ENCODE data around the gene SUGP1.

Gene SUGP1

DNA sequence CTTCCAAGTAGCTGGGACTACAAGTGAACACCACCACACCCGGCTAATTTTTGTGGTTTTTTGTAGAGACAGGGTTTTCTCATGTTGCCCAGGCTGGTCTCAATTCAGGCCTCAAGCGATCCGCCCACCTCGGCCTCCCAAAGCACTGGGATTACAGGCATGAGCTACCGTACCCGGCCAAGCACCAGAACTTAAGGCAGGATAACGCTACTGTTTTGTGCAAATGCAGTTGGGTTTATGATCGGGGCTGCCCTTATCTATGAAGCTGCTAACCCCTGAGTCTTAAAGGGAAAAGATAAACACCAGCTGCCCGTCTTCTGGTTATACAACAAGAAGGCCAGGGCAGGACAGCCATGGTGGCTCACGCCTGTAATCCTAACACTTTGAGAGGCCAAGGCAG is 34.6 kb downstream of the SUGP1 start:
- Histone ChIP-seq H3K36me3 (ENCODE audit: control insufficient read depth, insufficient read depth, low read length) (peaks cover 1% of the 10 kb centered on the region), H3K79me2 (ENCODE audit: control insufficient read depth, insufficient read depth, low read length) (no peaks in the 10 kb centered on the region), H3K4ac (ENCODE audit: low read depth, low read length) (no peak overlapping the region), H3K27ac (ENCODE audit: low read depth, low read length) (no peak overlapping the region), H3K18ac (ENCODE audit: low read length) (no peak overlapping the region), H4K5ac (ENCODE audit: low read length) (no peak overlapping the region), H4K8ac (ENCODE audit: low read depth, low read length) (no peak overlapping the region), H2BK120ac (ENCODE audit: low read depth, low read length) (no peak overlapping the region), H3K4me3 (ENCODE audit: low read length) (no peak overlapping the region), H3K4me2 (ENCODE audit: low read length) (no peak overlapping the region), H2BK5ac (ENCODE audit: low read length) (no peak overlapping the region), H3K4me1 (ENCODE audit: control insufficient read depth, low read depth, low read length) (no peaks in the 10 kb centered on the region), H2BK15ac (replicated peaks; ENCODE audit: low read depth) (no peak overlapping the region), H3K56ac (ENCODE audit: low read length) (no peak overlapping the region), H3K79me1 (ENCODE audit: low read length) (no peaks in the 10 kb centered on the region), H2AK5ac (ENCODE audit: low read length) (no peak overlapping the region), H3K27me3 (ENCODE audit: insufficient read depth, low read length, poor library complexity) (no peaks in the 10 kb centered on the region), H3K9ac (ENCODE audit: low read length) (no peak overlapping the region), H3K23ac (ENCODE audit: low read length) (no peak overlapping the region)
- WGBS (ENCODE audit: extremely low coverage, insufficient coverage, low lambda C conversion rate): no CpG with 5 or more reads among the region's 10 CpGs
- no peak for DNase-seq

DNA sequence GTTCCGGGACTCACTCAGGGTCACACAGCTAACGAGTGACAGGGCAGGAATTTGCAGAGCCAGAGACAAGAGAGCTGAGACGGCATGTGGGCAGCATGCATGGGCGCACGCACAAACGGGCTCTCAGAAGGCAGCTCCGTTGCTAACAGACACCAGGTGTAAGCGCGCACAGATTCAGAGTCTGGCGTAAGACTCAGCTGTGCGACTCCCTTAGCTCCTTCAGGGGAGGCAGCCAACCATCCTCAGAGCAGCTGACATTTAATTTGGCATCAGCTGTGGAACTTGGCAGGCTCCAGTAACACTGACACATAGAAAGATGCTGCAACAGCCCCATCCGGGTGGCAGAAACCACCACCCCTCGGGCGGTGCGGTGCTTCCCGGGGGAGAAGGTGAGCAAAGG is 39.7 kb downstream of the SUGP1 start:
- no peak overlapping the region for H3K56ac ChIP-seq (ENCODE audit: low read length)
- no CpG with 5 or more reads among the region's 16 CpGs for WGBS (ENCODE audit: extremely low coverage, insufficient coverage, low lambda C conversion rate)
- DNase-seq: no peak
- no peak overlapping the region for H2BK15ac ChIP-seq (replicated peaks; ENCODE audit: low read depth)
- H3K18ac ChIP-seq (ENCODE audit: low read length): no peak overlapping the region
- H3K4me3 ChIP-seq (ENCODE audit: low read length): no peak overlapping the region
- no peaks in the 10 kb centered on the region for H3K79me1 ChIP-seq (ENCODE audit: low read length)
- H3K27me3 ChIP-seq (ENCODE audit: insufficient read depth, low read length, poor library complexity): no peaks in the 10 kb centered on the region
- no peaks in the 10 kb centered on the region for H3K79me2 ChIP-seq (ENCODE audit: control insufficient read depth, insufficient read depth, low read length)
- no peak overlapping the region for H4K5ac ChIP-seq (ENCODE audit: low read length)
- no peak overlapping the region for H2BK120ac ChIP-seq (ENCODE audit: low read depth, low read length)
- no peak overlapping the region for H3K4ac ChIP-seq (ENCODE audit: low read depth, low read length)
- no peak overlapping the region for H4K8ac ChIP-seq (ENCODE audit: low read depth, low read length)
- H3K23ac ChIP-seq (ENCODE audit: low read length): no peak overlapping the region
- no peak overlapping the region for H3K9ac ChIP-seq (ENCODE audit: low read length)
- H3K36me3 ChIP-seq (ENCODE audit: control insufficient read depth, insufficient read depth, low read length): peaks cover 5% of the 10 kb centered on the region
- no peak overlapping the region for H2AK5ac ChIP-seq (ENCODE audit: low read length)
- no peak overlapping the region for H3K27ac ChIP-seq (ENCODE audit: low read depth, low read length)
- no peak overlapping the region for H2BK5ac ChIP-seq (ENCODE audit: low read length)
- H3K4me1 ChIP-seq (ENCODE audit: control insufficient read depth, low read depth, low read length): no peaks in the 10 kb centered on the region
- no peak overlapping the region for H3K4me2 ChIP-seq (ENCODE audit: low read length)

DNA sequence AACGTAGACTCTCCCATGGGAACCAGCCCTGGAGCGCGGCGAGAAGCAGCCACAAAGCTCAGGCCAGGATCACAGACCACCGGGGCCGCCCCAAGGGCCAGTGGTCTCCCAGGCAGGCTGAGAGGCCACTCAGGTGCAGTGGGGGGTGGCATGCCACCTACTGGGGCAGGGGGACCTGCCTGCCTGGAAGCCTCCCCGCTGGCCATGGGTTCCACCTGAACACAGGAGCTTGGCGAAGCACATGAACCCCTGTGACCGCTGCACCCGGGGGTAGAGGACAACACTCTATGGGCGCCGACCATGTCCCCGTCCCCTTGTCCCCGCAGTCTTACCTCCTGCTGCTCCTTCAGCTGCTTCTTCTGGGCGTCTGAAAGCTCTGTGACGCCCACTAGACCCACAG is 40.5 kb downstream of the SUGP1 start:
- Histone ChIP-seq H2BK120ac (ENCODE audit: low read depth, low read length) (no peak overlapping the region), H2BK5ac (ENCODE audit: low read length) (no peak overlapping the region), H2BK15ac (replicated peaks; ENCODE audit: low read depth) (no peak overlapping the region), H3K4me1 (ENCODE audit: control insufficient read depth, low read depth, low read length) (no peaks in the 10 kb centered on the region), H3K9ac (ENCODE audit: low read length) (no peak overlapping the region), H2AK5ac (ENCODE audit: low read length) (no peak overlapping the region), H3K4me2 (ENCODE audit: low read length) (no peak overlapping the region), H3K4ac (ENCODE audit: low read depth, low read length) (no peak overlapping the region), H3K27me3 (ENCODE audit: insufficient read depth, low read length, poor library complexity) (no peaks in the 10 kb centered on the region), H3K27ac (ENCODE audit: low read depth, low read length) (no peak overlapping the region), H3K79me1 (ENCODE audit: low read length) (no peaks in the 10 kb centered on the region), H4K5ac (ENCODE audit: low read length) (no peak overlapping the region), H3K56ac (ENCODE audit: low read length) (no peak overlapping the region), H3K79me2 (ENCODE audit: control insufficient read depth, insufficient read depth, low read length) (no peaks in the 10 kb centered on the region), H3K4me3 (ENCODE audit: low read length) (no peak overlapping the region), H4K8ac (ENCODE audit: low read depth, low read length) (no peak overlapping the region), H3K18ac (ENCODE audit: low read length) (no peak overlapping the region), H3K23ac (ENCODE audit: low read length) (no peak overlapping the region), H3K36me3 (ENCODE audit: control insufficient read depth, insufficient read depth, low read length) (peaks cover 5% of the 10 kb centered on the region)
- no CpG with 5 or more reads among the region's 16 CpGs for WGBS (ENCODE audit: extremely low coverage, insufficient coverage, low lambda C conversion rate)
- DNase-seq: no peak

DNA sequence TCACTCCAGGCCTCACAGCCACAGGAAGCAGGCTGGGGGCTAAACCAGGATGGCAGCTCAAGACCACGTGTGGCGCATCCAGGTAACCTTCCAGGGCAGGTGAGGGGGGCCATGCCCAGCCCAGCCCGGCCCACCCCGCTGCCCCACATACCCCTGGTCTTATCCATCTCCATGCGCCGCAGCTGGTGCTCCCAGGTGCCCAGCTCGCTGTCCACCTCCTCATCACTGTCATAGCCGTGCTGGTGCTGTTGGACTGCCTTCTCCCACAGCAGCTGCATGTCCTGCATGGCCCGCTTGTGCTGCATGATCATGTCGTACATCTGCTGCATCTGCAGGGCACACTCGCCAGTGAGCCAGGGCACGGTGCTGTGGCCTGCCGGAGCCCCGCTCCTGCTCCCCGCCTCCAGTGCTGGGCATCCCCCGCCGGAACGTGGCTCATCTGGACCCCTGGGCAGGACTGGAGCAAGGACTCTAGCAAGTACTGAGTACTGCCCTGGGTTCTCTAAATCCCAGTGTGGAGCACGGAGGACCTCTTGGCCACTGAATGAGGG is 41.2 kb downstream of the SUGP1 start:
- H3K27me3 ChIP-seq (ENCODE audit: insufficient read depth, low read length, poor library complexity): no peaks in the 10 kb centered on the region
- no peak overlapping the region for H2BK15ac ChIP-seq (replicated peaks; ENCODE audit: low read depth)
- no peak overlapping the region for H2BK5ac ChIP-seq (ENCODE audit: low read length)
- H3K4me3 ChIP-seq (ENCODE audit: low read length): no peak overlapping the region
- no peak overlapping the region for H3K56ac ChIP-seq (ENCODE audit: low read length)
- H3K79me1 ChIP-seq (ENCODE audit: low read length): no peaks in the 10 kb centered on the region
- no peak overlapping the region for H2BK120ac ChIP-seq (ENCODE audit: low read depth, low read length)
- WGBS (ENCODE audit: extremely low coverage, insufficient coverage, low lambda C conversion rate): no CpG with 5 or more reads among the region's 19 CpGs
- no peak overlapping the region for H4K5ac ChIP-seq (ENCODE audit: low read length)
- H4K8ac ChIP-seq (ENCODE audit: low read depth, low read length): no peak overlapping the region
- no peak overlapping the region for H3K4me2 ChIP-seq (ENCODE audit: low read length)
- no peaks in the 10 kb centered on the region for H3K4me1 ChIP-seq (ENCODE audit: control insufficient read depth, low read depth, low read length)
- peaks cover 5% of the 10 kb centered on the region for H3K36me3 ChIP-seq (ENCODE audit: control insufficient read depth, insufficient read depth, low read length)
- no peak overlapping the region for H2AK5ac ChIP-seq (ENCODE audit: low read length)
- H3K9ac ChIP-seq (ENCODE audit: low read length): no peak overlapping the region
- no peak overlapping the region for H3K18ac ChIP-seq (ENCODE audit: low read length)
- no peak for DNase-seq
- H3K27ac ChIP-seq (ENCODE audit: low read depth, low read length): no peak overlapping the region
- no peak overlapping the region for H3K4ac ChIP-seq (ENCODE audit: low read depth, low read length)
- no peak overlapping the region for H3K23ac ChIP-seq (ENCODE audit: low read length)
- H3K79me2 ChIP-seq (ENCODE audit: control insufficient read depth, insufficient read depth, low read length): no peaks in the 10 kb centered on the region

DNA sequence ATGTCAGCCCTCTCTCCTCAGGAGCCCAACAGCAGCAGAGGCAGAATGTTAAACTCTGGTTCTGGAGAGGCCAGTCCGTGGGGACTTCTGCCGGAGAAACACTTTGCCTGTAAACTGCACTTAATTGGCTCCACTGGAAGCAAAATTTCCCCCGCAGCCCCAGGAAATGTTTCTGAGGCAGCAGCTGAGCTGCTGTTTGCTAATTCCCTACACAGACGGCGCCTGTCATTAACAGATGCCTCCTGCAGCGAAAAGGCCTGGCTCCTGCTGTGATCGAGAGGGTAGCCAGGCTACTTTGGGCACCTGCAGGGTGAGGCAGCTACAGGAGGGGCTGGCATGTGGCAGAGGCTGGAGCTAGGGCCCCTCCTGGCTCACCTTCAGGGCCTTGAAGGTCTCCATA is 42.0 kb downstream of the SUGP1 start:
- H3K36me3 ChIP-seq (ENCODE audit: control insufficient read depth, insufficient read depth, low read length): peaks cover 5% of the 10 kb centered on the region
- no peak overlapping the region for H4K8ac ChIP-seq (ENCODE audit: low read depth, low read length)
- no peak overlapping the region for H4K5ac ChIP-seq (ENCODE audit: low read length)
- H3K4me2 ChIP-seq (ENCODE audit: low read length): no peak overlapping the region
- no peak overlapping the region for H2BK120ac ChIP-seq (ENCODE audit: low read depth, low read length)
- H3K9ac ChIP-seq (ENCODE audit: low read length): no peak overlapping the region
- H2BK15ac ChIP-seq (replicated peaks; ENCODE audit: low read depth): no peak overlapping the region
- H3K4me1 ChIP-seq (ENCODE audit: control insufficient read depth, low read depth, low read length): no peaks in the 10 kb centered on the region
- no peak overlapping the region for H3K27ac ChIP-seq (ENCODE audit: low read depth, low read length)
- no peaks in the 10 kb centered on the region for H3K79me1 ChIP-seq (ENCODE audit: low read length)
- no peak overlapping the region for H3K4ac ChIP-seq (ENCODE audit: low read depth, low read length)
- no peak overlapping the region for H3K4me3 ChIP-seq (ENCODE audit: low read length)
- no peaks in the 10 kb centered on the region for H3K27me3 ChIP-seq (ENCODE audit: insufficient read depth, low read length, poor library complexity)
- H3K23ac ChIP-seq (ENCODE audit: low read length): no peak overlapping the region
- WGBS (ENCODE audit: extremely low coverage, insufficient coverage, low lambda C conversion rate): no CpG with 5 or more reads among the region's 7 CpGs
- no peak overlapping the region for H3K18ac ChIP-seq (ENCODE audit: low read length)
- no peak overlapping the region for H3K56ac ChIP-seq (ENCODE audit: low read length)
- no peak overlapping the region for H2AK5ac ChIP-seq (ENCODE audit: low read length)
- H3K79me2 ChIP-seq (ENCODE audit: control insufficient read depth, insufficient read depth, low read length): no peaks in the 10 kb centered on the region
- DNase-seq: no peak
- H2BK5ac ChIP-seq (ENCODE audit: low read length): no peak overlapping the region

DNA sequence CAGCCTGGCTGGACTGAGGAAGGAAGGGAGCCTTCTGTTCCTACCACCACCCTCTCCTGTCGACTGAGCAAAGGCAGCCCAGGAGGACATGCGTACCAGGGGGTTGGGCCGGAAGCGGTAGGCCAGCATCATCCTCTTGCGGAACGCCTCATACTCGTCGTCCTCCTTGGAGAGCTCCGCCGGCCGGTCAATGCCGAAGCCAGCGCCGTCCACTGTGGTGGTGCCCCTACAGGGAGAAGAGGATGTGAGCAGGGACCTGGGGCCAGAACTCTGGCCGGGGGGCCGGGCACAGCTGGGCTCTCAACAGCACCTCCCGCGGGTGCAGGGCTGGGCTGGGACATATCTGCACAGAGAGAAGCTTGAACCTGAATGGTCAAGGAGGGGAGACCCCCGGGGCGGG is 43.5 kb downstream of the SUGP1 start:
- H3K4me1 ChIP-seq (ENCODE audit: control insufficient read depth, low read depth, low read length): no peaks in the 10 kb centered on the region
- no peak overlapping the region for H3K9ac ChIP-seq (ENCODE audit: low read length)
- no peak overlapping the region for H3K4me2 ChIP-seq (ENCODE audit: low read length)
- H3K79me2 ChIP-seq (ENCODE audit: control insufficient read depth, insufficient read depth, low read length): no peaks in the 10 kb centered on the region
- H2BK120ac ChIP-seq (ENCODE audit: low read depth, low read length): no peak overlapping the region
- H2AK5ac ChIP-seq (ENCODE audit: low read length): no peak overlapping the region
- DNase-seq: no peak
- WGBS (ENCODE audit: extremely low coverage, insufficient coverage, low lambda C conversion rate): no CpG with 5 or more reads among the region's 20 CpGs
- no peak overlapping the region for H2BK5ac ChIP-seq (ENCODE audit: low read length)
- H4K5ac ChIP-seq (ENCODE audit: low read length): no peak overlapping the region
- H3K27me3 ChIP-seq (ENCODE audit: insufficient read depth, low read length, poor library complexity): no peaks in the 10 kb centered on the region
- peaks cover 5% of the 10 kb centered on the region for H3K36me3 ChIP-seq (ENCODE audit: control insufficient read depth, insufficient read depth, low read length)
- no peak overlapping the region for H3K4ac ChIP-seq (ENCODE audit: low read depth, low read length)
- no peak overlapping the region for H3K4me3 ChIP-seq (ENCODE audit: low read length)
- no peak overlapping the region for H4K8ac ChIP-seq (ENCODE audit: low read depth, low read length)
- H3K56ac ChIP-seq (ENCODE audit: low read length): no peak overlapping the region
- H3K18ac ChIP-seq (ENCODE audit: low read length): no peak overlapping the region
- H2BK15ac ChIP-seq (replicated peaks; ENCODE audit: low read depth): no peak overlapping the region
- no peaks in the 10 kb centered on the region for H3K79me1 ChIP-seq (ENCODE audit: low read length)
- no peak overlapping the region for H3K23ac ChIP-seq (ENCODE audit: low read length)
- H3K27ac ChIP-seq (ENCODE audit: low read depth, low read length): no peak overlapping the region
